ENCODE results near the gene DFFB. TPM values are rescaled to one million over a fixed set of nuclear protein-coding genes. Genes with fewer than 3 reads are reported as not detected.
"Not testable (repeated sequence)": the region's sequence is repeated elsewhere in the genome, so short reads cannot be mapped to it uniquely, and the experiment has no call there.

DFFB gene
- total RNA-seq, 1 donor from 2014 or later = 13.7 TPM

DNA sequence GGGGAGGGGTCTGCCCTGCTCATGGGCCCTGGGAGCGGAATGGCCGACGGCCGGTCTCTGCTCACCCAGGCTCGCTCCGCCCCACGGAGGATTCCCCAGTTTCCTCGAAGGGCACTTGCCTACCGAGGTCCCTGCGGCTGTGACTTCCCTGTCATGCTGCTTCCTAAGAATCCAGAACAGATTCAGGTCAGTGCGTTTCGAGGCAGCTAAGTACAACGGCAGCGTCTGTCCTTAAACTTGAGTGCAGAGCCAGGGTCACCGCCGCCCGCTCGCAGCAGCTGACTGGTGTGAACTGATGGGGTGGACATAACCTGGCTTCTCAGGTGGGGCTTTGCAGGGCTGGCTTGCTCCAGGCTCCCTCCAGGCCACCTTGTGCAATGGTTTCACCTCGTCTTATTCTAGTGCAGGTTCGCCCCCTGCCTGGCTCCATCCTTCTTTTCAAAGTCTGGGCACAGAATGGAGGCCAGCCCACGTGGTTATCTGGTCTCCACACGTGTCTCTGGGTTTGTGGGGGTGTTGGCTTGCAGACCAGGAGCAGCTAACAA, 50.4 kb downstream of the DFFB start:
- intact Hi-C loops (cut with micrococcal nuclease) = loop anchor here (10.0 kb wide), 1 partner anchor 1263 kb away; no protein-coding TSS in a partner anchor

GRCh38 chr1:3908886-3909517, 51.7 kb downstream of the DFFB start:
- intact Hi-C loops (cut with micrococcal nuclease) = loop anchor here (10.0 kb wide), 1 partner anchor 1264 kb away; no protein-coding TSS in a partner anchor

- intact Hi-C loops (cut with micrococcal nuclease) = loop anchor here (2.0 to 10.0 kb wide), 3 partner anchors 743 to 1265 kb away; no protein-coding TSS in a partner anchor
Observed at GRCh38 chr1:3909615-3910014, 52.3 kb downstream of the DFFB start.

DNA sequence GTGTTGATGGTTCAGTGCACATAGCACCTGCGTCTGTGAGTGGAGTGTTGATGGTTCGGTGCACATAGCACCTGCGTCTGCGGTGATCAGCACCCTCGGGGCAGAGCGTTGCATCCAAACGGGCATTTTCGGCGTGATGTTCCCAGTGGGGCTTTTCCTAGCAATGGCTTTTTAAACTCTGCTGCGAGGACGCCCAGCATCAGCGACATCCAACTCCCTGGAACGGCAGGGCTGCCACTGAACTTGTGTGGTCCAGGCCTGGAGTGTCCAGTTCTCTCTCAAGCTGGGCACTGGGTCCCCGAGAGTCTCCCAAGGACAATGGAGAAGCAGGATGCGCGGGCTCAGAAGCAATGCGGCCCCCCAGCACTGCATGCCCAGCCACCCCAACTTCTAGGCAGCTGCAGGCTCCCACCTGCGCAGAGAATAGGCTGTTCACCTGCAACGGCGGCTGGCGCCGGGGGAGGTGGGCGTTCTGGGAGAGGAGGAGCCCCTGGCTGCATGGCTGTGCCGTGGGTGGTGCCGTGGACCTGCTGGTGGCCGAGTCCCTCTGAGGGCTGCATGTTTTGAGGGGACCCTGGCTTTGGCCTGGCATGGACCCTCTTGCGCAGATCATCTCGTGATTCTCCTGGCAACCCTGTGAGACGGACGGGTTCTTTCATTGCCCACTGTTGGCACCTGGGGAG, 52.9 kb downstream of the DFFB start:
- intact Hi-C loops (cut with micrococcal nuclease) = loop anchor here (2.0 to 5.0 kb wide), 2 partner anchors 743 to 917 kb away; no protein-coding TSS in a partner anchor

DNA sequence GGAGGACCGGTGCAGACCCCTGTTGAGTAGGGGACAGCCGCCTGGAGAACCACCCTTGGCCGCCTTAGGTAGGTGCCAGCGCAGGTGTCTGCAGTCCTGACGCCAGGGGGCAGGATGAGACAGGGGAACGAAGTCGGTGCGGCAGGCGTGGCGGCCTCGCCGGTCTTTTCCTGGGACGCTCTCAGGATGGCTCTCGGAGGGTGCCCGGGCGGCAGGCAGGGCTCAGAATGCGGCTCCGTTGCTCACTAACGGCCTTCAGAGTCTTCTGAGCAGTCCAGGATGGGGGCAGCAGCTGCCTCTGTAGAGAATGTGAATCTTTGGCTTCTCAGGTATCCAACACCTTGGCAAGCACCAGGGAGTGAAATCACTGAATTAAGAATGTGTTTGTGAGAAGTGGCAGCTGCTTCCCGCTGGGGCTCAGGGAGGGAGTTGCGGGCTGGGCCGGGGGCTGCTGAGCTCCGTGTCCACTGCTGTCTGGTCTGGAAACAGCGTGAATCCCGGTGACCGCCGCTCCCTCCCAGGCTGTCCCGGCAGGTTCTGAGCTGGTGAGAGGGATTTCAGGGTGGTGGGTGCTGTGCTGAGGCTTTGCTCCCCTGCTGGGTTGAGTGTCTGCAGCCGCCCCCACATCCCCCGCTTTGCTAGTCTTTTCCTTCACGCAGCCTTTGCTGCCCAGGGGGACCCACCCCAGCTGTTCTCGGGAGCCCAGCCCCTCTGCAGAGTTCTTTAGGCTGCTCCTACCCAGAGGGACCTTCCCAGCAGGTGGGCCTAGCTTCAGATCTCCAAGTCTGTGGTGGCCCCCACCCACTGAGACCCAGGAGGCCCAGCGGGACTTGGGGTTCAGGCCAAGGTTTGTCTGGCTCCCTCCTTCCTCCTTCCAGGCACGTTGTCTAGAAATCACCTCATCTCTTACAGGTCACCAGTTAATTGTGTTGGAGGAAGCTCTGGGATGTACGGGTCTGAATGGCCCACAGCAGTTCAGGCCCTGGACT, 53.9 kb downstream of the DFFB start:
- intact Hi-C loops (cut with micrococcal nuclease) = loop anchor here (2.0 to 5.0 kb wide), 2 partner anchors 742 to 916 kb away; no protein-coding TSS in a partner anchor

- intact Hi-C loops (cut with micrococcal nuclease) = loop anchor here (2.0 to 5.0 kb wide), 2 partner anchors 741 to 915 kb away; no protein-coding TSS in a partner anchor
Observed at GRCh38 chr1:3911981-3912808, 54.9 kb downstream of the DFFB start.

GRCh38 chr1:3912809-3913685, 55.8 kb downstream of the DFFB start:
- intact Hi-C loops (cut with micrococcal nuclease) = loop anchor here (5.0 kb wide), 1 partner anchor 914 kb away; no protein-coding TSS in a partner anchor

DNA sequence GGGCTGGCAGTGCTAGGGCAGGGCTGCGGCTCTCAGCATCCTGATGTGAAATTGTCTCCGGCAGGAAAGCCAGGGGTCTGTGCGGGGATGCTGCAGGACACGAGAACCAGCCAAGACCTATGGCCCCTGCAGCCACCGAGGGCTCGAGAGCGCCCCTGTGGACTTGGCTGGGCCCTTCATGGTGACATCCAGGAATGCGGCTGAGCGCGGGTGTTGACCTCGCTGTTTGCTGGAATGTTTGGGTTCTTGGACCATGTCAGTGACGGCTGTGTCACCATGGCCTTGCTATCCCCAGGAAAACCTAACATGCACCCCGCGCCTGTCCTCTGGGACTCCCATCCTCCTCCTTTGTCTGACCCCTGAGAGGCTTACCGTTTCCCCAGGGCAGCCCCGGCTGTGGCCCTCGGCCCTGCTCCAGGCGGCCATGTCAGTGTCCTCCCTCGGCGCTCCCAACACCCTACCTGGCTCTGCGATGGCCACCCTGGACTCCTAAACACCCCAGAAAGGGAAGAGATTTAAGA, 57.1 kb downstream of the DFFB start:
- intact Hi-C loops (cut with micrococcal nuclease) = loop anchor here (5.0 kb wide), 1 partner anchor 913 kb away; no protein-coding TSS in a partner anchor

- intact Hi-C loops (cut with micrococcal nuclease) = loop anchor here (5.0 kb wide), 1 partner anchor 912 kb away; no protein-coding TSS in a partner anchor
Observed at GRCh38 chr1:3914911-3915310, 57.6 kb downstream of the DFFB start.

DNA sequence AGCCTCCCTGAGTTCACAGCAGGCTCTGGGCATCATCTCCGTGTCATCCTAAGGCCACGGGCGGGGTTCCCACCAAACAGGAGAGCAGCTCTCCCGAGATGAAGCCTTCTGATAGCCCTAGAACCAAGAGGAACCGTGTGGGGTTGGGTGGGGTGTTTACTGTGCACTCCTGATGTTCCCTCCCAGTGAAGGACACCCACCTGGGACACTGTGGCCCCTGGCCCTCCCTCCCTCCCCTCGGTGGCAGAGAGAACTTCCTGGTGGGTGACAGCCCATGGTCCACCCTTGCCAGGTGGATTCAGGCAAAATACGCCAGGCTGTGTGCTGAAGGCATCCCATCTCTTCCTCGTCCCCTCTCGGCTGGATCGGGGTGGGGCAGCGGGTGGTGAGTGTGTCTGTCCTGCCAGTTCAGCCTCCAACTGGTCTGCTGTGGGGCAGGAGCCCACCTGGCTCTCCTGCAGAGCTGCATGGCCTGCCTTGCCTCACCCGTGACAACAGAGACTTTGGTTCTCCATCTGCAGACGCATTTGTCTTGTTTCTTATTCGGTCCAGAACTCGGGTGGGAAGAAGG, 58.4 kb downstream of the DFFB start:
- intact Hi-C loops (cut with micrococcal nuclease) = no loop called here

- intact Hi-C loops (cut with micrococcal nuclease) = no loop called here
Observed at GRCh38 chr1:3917761-3918160, 60.5 kb downstream of the DFFB start.

- intact Hi-C loops (cut with micrococcal nuclease) = not testable (repeated sequence)
Observed at GRCh38 chr1:3918359-3918758, 61.1 kb downstream of the DFFB start.

DNA sequence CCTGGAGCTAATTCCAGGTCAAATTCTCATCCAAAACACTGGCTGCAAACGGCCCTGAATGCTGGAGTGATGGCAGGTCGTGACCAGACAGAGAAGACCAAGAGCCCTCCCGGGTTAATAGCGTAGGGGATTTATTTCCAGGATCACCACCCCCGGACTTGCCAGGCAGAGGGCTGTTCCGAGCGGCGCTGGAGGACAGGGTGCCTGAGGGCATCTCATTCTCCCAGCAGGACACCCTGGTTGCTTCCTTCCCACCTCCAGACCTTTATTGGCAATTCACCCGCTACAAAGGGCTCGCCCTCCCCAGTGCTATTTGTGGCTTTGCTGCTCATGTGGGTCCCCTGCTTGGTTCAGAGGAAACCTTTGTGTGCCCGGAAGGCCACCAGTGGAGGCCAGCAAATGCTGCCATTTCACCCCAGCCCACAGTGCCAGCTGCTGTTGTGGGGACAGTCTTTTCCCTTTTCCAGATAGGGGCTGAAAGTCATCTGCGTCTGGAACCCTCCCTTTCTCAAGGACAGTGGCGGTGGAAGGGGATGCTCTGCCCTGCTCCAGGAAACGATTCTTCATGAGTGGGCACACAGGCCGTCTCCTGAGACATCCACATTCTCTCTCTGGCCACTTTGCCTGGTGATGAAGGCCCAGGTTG, 61.8 kb downstream of the DFFB start:
- intact Hi-C loops (cut with micrococcal nuclease) = no loop called here

DNA sequence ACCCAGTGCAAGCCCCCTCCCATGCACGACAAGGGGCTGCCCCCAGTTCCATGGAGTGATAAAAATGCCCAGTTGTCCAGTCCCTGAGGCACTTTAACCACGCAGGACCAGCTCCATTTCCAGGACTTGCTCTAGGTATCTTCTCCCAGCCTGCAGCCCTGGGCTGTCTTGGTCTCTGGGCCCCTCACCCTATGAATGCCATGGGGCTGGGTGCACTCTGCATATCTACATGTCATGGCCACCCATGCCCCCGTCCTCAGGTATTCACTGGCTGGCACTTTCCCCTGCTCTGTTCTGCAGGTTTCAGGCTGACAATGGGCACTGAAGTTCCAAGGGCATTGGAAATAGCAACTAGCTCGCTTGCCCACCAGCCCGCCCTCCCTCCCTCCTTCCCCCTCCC, 62.4 kb downstream of the DFFB start:
- intact Hi-C loops (cut with micrococcal nuclease) = no loop called here

DNA sequence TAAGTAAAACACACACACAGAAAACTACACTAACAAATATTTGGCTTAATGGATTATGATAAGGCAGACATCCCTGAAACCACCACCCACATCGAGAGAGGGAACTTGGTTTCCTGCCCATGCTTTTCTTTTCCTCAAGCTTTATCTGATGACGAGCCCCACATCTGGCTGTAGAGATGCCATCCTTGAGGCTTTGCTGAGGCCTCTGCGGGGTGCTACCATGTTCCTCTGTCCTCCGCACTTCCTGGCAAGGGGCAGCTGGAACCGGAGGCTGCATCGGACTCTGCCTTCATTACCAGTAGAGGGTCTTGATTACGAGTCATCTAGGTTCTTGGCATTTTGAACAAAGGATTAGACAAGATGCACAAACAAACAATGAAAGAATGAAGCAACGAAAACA, 64.5 kb downstream of the DFFB start:
- intact Hi-C loops (cut with micrococcal nuclease) = no loop called here

GRCh38 chr1:3922201-3922725, 65.0 kb downstream of the DFFB start:
- intact Hi-C loops (cut with micrococcal nuclease) = no loop called here

DNA sequence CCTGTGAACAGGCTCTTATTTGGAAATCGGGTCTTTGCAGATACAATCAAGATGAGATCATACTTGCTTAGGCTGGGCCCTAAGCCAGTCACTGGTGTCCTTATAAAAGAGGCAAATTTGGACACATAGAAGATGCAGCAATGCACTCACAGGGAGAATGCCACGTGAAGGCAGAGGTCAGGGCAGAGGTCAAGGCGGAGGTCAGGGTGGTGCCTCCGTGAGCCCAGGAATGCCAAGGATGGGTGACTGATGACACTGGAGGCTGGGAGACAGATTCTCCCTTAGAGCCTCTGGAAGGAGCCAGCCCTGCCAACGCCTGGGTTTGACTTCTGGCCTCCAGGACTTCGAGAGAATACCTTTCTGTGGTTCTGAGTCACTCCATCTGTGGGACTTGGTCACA, 65.6 kb downstream of the DFFB start:
- intact Hi-C loops (cut with micrococcal nuclease) = no loop called here
